ENCODE results near the gene KPNB1.

KPNB1 gene

DNA sequence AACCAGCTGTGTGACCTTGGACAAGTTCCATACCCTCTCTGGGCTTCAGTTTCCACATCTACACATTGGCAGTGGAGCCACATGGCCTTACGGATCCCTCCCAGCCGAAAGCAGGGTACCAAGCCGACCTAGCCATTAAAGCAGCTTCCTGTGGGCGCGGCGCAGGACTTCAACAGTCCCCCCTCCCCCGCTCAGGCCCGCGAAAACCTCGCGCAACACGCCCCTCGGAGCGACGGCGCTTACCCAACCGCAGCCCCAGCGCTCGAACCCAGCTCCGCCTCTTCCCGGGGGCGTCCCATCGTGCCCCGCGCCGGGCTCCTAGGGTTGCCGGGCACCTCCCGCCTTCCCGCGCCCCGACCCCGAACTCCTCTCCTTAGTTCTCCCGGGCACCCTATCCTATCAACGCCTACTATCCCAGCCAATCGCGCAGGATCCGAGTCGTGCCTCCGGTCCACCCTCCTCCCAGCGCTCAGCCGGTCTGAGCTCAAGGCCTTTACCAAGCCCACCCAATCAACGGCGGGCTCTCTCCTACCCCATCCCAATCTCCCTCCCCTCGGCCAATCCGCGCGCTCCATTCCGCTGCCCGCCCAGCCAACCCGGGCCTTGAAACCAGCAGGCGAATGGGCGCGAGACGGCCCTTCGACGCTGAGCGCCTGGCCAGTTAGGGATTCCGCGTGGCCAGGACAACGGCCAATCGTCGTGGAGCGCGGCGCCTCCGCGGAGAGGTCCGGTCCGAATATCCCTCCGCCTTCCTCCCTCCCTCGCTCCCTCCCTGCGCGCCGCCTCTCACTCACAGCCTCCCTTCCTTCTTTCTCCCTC is at the start of gene KPNB1:
Gene KPNB1 (plus strand): TSS at position 767 of the 819 bp plus-strand sequence. CDS start 326 bp downstream, outside the sequence.
- peak; percentile 100 for DNase-seq

DNA sequence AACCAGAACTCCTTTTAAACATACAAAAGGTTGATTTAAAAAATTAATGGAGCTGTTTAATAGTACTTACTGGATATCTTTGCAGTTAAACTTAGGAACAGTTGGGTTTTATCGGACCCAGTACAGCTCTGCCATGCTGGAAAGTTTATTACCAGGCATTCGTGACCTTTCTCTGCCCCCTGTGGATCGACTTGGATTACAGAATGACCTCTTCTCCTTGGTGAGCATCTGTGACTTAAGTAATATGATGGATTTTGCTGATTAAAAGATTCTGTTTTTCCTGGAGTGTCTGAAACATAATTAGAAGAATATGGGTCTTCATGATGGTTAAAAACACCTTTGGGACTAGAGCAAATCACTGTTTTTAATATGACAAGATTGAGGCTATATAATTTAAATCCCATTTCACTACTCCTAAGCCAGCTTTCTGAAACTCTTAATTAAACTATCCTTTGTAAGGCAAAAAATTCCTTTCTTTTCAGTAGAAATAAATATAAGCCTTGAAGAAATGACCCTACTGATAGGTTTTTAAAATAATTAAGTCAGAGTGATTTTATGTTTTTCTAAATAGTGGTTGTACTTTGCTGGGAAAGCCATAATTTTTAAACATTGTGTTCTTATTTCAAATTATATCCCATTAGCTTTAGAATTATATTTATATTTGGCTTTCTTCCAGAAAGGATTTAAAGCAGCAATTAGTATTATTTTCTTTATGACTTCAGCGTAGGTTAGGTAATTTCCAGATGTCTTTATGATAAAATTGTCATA is 45.7 kb upstream of the KPNB1 start:
- no peak for DNase-seq

DNA sequence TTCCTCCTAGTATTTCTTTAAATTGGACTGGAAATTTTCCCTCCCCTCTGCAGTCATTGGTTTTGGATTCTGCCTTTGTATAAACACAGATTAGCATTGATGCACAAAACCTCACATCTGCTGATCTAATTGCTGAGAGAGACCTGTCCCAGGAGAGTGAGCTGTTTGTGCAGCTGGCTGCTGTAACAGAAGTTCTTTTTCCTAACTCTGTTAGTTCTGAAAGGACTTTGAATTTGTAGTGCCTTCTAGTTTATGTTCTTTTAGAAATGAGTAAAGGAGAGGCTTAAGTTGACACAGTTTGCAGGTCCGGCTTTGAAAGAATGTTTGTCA is 45.2 kb upstream of the KPNB1 start:
- DNase-seq: peak; percentile 20

DNA sequence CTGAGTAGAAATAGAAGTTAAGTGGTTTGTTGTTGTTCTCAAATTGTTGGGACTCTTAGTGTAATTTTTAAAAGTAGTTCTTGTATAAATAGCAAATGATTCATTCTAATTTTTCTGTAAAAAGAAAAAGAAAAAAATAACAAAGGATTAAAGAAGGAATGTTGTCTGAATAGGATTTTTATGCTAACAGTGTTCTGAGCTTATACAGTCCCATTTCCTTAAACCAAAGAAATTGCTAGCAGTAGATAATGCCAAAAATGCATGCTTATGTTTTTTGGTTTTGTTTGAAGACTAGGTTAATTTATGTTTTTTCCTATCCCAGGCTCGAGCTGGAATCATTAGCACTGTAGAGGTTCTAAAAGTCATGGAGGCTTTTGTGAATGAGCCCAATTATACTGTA is 44.7 kb upstream of the KPNB1 start:
- no peak for DNase-seq

DNA sequence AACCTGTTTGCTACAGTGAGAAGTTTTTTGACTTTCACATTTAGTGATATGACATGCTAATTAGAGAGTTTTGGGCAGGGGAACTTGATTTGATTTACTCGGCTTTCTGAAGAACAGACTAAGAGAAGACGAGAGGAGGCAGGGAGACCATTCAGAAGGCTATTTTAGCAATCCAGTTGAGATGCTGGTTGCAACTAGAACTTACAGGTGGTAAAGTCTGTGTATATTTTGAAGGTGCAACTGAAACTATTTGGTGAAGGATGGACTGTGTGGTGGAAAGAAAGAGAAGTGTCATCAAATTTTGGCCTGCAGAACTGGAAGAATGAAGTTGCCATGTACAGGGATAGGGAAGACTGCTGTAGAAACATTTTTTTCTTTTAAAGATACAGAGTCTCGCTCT is 42.2 kb upstream of the KPNB1 start:
- DNase-seq: no peak

DNA sequence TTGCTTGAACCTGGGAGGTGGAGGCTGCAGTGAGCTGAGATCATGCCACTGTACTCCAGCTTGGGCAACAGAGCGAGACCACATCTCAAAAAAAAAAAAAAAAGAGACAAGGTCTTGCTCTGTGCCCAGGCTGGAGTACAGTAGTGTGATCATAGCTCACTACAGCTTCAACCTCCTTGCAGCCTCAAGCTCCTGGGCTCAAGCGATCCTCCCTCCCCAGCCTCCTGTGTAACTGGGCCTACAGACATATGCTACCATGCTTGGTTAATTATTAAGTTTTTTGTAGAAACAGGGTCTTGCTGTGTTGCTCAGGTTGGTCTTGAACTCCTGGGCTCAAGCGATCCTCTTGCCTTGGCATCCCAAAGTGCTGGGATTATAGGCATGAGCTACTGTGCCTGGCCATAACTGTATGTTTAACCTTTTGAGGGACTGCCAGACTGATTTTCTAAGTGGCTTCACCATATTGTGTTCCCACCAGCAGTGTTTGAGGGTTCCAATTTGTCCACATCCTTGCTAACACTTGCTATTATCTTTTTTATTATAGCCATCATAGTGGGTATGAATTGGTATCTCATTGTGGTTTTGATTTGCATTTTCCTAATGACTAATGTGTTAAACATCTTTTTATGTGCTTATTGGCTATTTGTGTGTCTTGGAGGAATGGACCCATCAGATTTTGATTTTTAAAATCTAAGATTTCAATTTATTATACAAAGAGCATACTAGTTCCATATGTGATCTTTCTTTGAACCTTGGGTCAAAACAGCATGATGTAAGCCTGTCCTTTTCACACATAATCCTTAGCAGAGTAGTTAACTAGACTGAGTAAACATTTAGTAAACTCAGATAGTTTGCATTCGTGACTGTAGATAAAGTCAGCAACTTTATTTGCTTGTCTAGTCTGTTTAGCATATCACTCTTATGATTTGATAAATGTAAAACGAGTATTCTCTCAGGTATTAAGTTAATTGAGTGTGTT is 38.1 kb upstream of the KPNB1 start:
- peak; percentile 20 for DNase-seq

DNA sequence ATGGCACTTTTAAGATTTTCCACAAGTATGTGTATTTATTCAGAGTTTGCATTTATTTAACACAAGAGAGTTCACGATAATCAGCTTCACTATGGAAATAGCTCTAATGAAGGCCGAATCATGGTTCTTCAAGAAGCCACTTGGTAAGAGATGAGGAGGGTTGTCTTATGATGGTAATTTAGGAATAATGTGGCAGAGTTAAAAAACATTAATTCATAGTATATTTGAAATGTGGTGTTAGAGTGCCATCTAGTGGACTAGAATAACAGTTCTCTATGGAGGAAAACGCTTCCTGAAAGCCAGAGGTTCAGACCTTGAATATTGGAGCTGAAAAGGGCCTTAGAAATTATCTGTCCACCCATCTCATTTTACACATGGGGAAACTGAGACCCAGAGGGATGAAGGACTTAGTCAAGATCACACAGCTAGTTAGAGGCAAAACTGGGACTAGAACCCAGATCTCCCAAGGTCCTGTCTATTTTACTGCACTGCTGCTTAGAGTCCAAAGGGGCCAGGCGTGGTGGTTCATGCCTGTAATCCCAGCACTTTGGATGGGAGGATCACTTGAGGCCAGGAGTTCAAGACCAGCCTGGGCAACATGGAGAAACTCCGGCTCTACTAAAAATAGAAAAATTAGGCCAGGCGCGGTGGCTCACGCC is 33.8 kb upstream of the KPNB1 start:
- DNase-seq: peak; percentile 54

DNA sequence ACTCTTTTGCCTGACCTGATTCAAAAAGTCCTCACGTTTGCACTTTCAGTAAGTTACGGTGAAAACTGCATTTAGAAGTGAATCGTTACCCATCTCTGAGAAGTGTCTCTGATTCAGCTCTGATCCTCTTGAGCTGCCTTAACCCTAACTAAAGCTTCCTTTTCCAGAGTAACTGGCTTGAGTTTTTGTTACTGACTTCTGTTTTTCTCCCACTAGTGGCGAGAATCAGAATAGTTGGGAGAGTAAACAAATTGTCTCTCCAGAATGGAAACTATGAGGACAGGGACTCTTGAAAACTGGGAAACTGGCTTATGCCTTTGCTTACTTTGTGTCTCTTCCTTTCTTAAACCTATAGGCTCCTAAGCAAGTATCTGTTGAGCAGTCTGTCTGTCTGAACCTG is 31.3 kb upstream of the KPNB1 start:
- no peak for DNase-seq

DNA sequence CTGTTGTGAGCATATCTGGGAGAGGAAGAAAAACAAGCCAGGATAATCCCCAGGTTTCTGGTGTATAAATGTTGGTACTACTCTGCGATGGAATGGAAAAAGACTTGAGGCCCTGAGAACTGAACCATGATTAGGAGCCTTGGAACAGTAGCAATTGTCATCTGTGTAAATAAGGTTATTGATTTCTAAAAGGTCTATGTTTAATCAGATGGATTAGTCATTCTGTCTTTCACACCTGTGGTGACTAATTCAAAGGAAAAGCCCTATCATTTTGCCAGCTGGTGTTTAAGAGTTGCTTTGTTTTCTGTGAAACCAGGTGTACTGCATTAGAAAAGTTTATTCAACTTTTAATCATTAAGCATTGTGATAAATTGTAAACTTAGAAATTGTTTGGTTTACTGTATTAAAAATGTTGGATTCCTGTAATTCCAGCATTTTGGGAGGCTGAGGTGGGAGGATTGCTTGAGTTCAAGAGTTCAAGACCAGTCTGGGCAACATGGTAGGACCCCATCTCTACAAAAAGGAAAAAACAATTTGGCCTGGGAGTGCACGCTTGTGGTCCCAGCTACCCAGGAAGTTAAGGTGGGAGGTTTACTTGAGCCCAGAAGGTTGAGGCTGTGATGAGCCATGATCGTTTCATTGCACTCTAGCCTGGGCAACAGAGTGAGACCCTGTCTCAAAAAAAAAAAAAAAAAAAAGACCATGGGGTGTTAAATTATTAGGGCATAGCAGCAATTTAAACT is 29.0 kb upstream of the KPNB1 start:
- DNase-seq: no peak

DNA sequence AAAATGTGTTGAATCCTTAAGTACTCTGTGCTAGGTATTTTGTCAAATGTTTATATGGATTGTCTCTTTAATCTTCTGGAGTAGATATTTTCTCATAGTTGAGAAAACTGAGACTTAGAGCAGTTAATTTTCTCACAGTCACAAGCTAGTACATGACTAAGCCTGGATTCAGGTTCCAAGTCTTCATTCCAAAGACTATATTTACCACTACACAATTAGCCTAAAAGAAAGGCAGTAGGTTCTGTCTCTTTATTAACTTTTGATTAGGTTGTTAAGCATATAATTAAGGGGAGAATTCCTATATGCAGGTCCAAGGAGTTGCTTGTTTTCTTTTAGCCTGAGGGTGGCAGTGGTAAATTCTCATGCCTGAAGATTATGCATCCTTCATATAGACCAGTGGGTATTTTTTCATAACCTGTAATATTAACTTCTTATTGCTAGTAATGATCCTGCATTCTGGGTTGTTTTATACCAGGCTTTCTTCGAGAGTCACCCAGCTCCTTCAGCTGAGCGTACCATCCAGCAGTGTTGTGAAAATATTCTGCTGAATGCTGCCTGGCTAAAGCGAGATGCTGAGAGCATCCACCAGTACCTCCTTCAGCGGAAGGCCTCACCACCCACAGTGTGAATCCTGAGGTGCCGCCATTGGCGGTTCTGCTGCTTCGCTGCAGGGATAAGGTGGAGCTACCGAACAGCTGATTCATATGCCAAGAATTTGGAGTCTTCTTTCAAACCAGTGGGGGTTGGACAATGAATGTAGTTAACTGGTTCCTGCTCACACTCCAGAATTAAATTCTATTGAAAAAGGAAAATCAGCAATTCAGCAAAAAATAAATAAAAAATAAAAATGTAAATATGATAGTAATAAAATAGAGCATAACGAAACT is 28.2 kb upstream of the KPNB1 start:
- peak; percentile 94 for DNase-seq

DNA sequence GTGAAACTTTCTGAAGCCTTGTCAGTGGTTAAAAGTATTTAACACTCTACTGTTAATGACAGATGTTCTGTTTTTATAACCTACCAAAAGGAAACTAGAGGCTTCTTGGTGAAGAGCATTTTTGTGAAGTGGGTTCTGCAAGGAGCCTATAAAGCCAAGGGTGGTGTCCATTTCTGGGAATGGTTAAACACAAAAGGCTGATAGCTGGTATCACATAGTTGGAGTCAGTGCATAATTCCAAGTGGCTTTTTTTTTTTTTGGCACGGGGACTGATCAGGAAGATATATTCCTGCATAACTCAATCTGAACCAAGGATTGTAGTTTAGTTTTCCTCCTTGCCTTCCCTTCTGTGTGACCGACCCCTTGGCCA is 27.6 kb upstream of the KPNB1 start:
- DNase-seq: peak; percentile 19

DNA sequence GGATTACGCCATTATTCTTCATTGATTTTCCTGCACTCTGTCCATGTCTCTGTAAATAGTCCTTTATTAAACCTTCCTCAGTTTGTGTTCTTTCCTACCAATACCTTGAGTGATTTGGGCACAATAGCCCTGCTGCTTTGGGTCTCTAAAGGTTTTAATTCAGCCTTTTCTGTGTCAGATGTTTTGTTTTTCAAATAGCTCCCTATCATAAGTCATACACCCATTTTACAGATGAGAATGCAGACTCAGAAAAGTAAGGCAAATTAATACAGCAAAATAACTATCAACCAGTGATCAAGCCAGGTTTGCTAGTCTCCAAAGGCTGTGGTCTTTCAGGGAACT is 25.0 kb upstream of the KPNB1 start:
- DNase-seq: no peak

DNA sequence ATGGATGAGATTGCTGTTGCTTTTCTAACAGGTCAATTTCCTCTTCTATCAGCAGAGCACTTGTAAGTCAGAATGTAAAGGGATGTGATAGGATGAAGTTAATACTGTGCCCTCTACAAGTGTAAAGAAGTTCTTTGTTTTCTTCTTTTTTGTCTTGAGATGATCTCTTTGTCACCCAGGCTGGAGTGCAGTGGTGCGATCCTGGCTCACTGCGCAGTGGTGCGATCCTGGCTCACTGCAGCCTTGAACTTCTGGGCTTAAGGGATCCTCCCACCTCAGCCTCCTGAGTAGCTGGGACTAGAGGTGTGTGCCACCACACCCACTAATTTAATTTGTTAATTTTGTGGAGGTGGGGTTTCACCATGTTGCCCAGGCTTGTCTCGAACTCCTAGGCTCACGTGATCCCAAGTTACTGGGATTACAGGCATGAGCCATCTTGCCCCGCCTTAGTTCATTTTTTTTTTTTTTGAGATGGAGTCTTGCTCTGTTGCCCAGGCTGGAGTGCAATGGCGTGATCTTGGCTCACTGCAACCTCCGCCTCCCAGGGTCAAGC is 21.6 kb upstream of the KPNB1 start:
- DNase-seq: no peak

DNA sequence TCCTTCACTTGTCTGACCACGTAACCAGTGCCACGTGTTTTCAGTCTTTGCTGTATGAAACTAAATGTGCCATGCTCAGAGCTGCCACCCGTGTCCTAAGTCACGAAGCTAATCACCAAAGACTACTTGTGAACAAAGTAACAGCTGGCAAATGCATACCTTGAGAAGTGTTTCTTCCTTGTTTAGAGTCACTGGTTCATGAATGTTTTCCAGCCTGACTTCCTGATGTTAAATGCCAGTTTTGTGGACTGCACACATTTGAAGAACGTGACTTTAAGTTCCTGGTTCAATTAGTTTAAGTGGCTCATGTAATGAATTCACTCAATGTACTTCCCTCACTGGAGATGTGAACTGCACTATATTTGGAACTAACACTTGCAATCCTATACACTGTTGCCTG is 19.9 kb upstream of the KPNB1 start:
- DNase-seq: no peak

DNA sequence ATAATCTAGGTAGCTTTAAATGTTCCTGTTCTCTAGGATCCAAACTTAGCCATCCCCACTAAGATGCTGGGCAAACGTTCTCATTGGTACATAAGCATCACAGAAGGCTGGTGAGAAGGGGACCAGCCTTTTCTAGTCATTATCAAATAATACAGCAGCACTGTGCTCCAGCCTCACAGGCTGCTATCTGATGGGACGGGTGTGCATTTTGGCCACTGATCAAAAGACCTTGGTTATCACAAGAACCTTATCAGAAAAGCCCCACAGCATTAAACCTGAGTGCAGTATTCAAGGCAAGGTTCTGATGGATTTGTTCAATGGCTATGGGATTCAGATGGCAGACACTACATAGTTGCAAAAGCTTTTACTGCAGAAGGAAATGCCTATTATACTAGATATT is 19.1 kb upstream of the KPNB1 start:
- DNase-seq: no peak

DNA sequence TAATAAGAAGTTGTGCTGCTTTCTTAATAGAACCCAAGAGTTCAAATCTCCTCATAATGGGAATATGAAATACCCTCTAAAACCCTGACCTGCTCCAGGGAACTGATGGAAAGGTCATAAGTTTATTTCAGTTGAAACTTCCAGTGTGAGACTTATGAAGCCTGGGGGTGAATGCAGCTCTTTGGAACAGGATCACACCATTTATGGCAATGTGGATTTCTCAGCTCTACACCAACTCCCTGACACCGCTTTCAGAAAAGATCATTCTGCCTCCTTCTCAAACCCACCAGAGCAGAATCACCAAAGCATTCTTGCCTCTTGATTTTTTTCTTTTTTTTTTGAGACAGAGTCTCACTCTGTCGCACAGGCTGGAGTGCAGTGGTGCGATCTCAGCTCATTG is 16.7 kb upstream of the KPNB1 start:
- no peak for DNase-seq

DNA sequence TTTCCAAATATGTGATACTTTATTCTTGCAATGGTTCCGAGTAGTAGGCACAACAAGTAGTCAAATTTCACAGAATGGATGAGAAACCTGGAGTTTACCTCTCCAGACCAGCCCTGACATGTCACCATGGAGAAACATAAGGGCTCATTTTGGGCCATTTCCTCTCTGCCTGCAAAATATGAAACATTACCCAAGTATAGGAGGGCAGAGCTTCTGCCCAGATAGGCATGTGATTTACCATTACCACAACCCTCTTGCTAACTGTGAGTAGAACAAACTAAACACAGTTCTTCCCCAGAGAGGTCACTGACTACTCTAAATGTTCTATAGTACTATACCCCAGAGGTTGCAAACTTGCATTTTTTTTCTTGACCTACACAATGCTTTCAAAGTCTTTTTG is 15.7 kb upstream of the KPNB1 start:
- no peak for DNase-seq

DNA sequence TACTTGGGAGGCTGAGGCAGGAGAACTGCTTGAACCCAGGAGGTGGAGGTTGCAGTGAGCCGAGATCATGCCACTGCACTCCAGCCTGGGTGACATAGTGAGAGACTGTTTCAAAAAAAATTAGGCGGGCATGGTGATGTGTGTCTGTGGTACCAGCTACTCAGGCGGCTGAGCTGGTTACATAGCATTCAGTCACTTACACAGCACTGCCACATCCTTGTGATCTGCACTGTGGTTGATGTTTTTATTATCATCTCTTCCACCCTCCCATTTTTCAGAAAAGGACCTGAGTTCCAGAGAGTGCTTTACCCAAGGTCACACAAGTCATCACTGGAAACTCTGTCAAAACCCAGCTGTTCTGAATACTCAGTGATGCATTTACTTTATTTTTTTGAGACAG is 14.8 kb upstream of the KPNB1 start:
- no peak for DNase-seq

DNA sequence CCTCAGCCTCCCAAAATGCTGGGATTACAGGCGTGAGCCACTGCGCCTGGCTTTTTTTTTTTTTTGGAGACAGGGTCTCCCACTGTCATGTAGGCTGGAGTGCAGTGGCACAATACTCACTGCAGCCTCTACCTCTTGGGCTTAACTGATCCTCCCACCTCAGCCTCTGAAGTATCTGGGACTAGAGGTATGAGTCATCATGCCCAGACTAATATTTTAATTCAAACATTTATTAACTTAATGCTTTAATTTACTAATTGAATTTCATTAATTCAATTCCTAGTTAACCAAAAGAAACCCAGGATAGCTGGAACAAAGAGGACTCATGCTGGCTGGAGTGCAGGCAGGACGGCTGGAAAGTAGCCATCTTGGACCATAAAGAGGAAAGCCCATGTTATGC is 14.0 kb upstream of the KPNB1 start:
- DNase-seq: no peak

DNA sequence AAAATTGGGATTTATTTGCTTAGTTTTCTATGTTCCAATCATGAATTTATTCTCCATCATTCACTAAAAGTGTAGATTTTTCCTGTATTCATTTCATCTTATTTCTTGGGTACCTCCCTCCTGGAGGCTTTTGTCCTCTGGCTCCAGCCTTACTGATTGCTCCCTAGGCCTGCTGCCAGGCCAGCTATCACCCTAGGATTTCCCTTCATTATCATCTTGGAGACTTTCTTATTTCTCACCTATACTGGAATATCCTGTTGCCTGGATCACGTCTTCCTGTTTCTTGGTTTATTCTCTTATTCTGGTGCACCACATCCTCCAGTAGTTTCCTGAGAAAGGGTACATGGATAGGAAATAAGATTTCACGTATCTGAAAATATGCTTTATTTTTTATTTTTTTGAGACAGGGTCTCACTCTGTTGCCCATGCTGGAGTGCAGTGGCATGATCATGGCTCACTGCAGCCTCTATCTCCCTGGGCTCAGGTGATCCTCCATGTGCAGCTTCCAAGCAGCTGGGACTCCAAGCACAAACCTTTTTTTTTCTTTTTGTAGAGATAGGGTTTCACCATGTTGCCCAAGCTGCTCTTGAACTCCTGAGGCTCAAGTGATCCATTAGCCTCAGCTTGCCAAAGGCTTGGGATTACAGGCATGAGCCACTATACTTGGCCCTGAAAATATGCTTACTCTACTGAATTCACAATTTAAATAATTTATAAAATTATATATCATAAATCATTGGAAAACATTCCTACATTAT is 13.3 kb upstream of the KPNB1 start:
- no peak for DNase-seq
